ENCODE results near the gene TAB2. TPM values are rescaled to one million over a fixed set of nuclear protein-coding genes. Genes with fewer than 3 reads are reported as not detected.
A peak's percentile ranks its signal among the peaks of the same experiment; 100 is the strongest.

TAB2 gene
- polyA plus RNA-seq, 4 donors: 19.7 to 46.9 (median 21.9) TPM

DNA sequence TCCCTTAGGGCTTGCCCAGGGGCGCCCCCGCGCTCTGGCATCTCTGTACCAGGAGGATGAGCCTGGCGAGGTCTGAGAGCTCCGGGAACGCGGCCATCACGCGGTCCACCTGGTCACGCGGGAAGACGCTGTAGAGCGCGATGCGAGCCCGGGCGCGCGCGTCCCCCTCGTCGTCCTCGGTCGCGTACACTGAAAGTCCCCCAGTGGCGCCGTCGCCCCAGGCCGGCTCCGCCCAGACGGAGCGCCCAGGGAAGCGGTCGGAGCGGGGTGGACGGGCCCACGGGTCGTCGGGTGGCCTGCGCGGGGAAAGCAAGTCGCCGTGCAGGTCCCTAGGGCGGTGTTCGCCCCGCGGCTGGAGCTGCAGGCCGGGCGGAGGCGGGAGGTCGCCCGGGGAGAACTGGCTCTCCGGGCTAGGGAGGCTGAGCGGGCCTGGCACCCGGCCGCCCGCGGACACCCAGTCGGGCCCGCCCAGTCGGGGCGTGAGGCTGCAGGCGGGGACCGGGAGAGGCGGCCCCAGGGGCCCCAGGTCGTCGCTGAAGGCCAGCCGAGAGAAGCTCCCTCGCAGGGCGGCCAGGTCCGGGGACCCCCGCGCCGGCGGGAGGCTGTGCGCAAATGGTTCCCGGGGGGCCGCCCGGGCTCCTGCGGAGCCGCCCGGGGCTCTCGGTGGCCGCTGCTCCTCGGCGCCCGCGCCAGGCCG lies 133.3 kb downstream of the TAB2 start:
- DNase-seq (peak; percentile 45 to 81), FAIRE-seq (no peak)
- H3K27me3 ChIP-seq (ENCODE audit: control insufficient read depth in 3 of 3, insufficient read depth in 3 of 3, low read length in 3 of 3): peaks cover 0 to 7% (median 0%) of the 10 kb centered on the region in 3 donors
- H3K4me3 ChIP-seq (ENCODE audit: low read depth in 1 of 3, low read length in 3 of 3): peak overlapping the region; percentile 32 to 47 (median 43)
- H3K9me3 ChIP-seq (ENCODE audit: control insufficient read depth in 2 of 2, insufficient read depth in 1 of 2, low read depth in 1 of 2, low read length in 1 of 2): no peaks in the 10 kb centered on the region
- WGBS, 3 donors: 8 to 15% (median 14%) methylated on average over 65 to 89 of the region's 89 CpGs
- peaks cover 0 to 9% (median 0%) of the 10 kb centered on the region in 3 donors for H3K36me3 ChIP-seq (ENCODE audit: control insufficient read depth in 3 of 3, insufficient read depth in 2 of 3, low read depth in 1 of 3, low read length in 3 of 3)
- H3K27ac ChIP-seq (ENCODE audit: low read depth in 1 of 3, low read length in 2 of 3): peak overlapping the region in 1 of 3 donors; percentile 27
- peaks cover 13 to 26% (median 18%) of the 10 kb centered on the region in 3 donors for H3K4me1 ChIP-seq (ENCODE audit: control insufficient read depth in 3 of 3, insufficient read depth in 2 of 3, low read depth in 1 of 3, low read length in 2 of 3)

DNA sequence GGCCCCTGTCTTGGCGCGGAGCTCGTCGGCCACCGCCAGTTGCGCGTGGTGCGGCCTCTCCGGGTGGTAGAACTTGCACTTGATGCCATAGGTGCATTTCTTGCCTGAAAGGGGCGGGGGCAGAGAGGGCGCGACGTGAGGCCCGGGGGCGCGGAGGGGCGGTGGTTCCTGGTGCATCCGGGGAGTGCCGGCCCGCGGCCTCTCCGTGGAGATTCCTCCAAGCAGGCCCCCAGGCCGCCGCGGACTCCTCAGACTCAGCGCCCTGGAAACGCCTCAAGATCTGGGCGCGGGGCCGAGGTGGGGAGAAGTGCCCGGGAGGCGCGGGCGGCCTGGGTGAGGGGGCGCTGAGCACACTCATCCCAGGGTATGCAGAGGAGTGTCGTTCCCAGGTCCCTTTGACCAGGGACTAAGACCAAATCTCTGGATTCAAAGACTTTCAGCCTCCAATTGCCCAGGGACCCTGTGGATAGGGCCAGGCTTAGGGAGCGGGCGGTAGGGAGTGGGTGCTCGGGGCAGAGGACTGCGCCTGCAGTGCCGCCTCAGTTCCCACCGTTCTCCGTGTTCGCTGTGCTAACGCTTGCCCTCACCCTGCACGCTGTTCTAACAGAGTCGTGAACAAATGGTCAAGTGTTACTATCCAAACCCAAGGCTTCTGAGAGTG lies 134.0 kb downstream of the TAB2 start:
- Histone ChIP-seq H3K4me1 (ENCODE audit: control insufficient read depth in 3 of 3, insufficient read depth in 2 of 3, low read depth in 1 of 3, low read length in 2 of 3) (peaks cover 13 to 26% (median 18%) of the 10 kb centered on the region in 3 donors), H3K9me3 (ENCODE audit: control insufficient read depth in 2 of 2, insufficient read depth in 1 of 2, low read depth in 1 of 2, low read length in 1 of 2) (no peaks in the 10 kb centered on the region), H3K27me3 (ENCODE audit: control insufficient read depth in 3 of 3, insufficient read depth in 3 of 3, low read length in 3 of 3) (peaks cover 0 to 7% (median 0%) of the 10 kb centered on the region in 3 donors), H3K36me3 (ENCODE audit: control insufficient read depth in 3 of 3, insufficient read depth in 2 of 3, low read depth in 1 of 3, low read length in 3 of 3) (peaks cover 0 to 9% (median 0%) of the 10 kb centered on the region in 3 donors), H3K4me3 (ENCODE audit: low read depth in 1 of 3, low read length in 3 of 3) (peak overlapping the region; percentile 32 to 47 (median 43)), H3K27ac (ENCODE audit: low read depth in 1 of 3, low read length in 2 of 3) (peak overlapping the region; percentile 13 to 39 (median 26))
- WGBS, 3 donors: 28 to 43% (median 36%) methylated on average over 44 to 47 of the region's 47 CpGs
- FAIRE-seq (no peak), DNase-seq (peak; percentile 59 to 90)

DNA sequence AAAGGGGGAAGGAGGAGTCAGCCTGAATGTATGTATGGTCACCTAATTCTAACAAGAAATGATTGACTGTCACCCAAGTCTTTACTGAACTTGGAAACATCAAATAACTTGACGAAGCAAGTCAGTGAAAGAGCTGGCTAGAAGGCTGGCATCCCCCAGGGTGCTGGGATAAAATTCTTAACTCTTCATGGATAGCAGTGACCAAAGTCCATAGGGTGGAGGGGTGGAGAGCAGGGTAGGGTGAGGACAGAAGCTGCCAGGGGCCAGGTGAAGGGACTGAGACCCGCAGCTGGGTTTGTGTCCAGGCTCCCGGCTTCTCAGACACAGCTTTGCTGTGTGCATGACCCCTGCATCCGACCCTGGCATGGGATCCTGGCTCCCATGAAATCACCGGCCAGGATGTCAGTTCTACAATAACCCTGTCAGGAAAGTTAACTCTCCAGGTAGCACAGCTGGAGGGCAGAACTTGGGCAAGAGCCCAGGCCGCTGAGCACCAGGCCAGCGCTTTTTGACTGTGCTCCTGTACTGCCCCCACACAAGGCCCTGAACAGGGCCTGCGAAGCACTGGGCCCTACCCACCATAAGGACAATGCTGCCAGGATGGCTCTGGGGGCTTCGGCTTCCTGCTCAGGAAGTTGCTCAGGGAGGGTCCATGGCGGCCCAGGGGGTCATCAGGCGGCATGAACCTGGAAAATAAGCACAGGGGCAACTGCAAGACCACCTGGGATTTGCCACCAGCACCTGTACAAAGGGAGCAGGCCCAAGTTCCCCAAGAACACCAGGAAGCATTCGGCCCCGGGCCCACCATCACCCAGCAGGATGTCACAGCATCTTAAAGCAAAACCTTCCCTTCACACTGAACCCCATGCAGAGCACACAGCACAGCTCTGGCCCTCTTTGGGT lies 134.8 kb downstream of the TAB2 start:
- Histone ChIP-seq H3K4me3 (ENCODE audit: low read depth in 1 of 3, low read length in 3 of 3) (peak overlapping the region in 1 of 3 donors; percentile 47), H3K36me3 (ENCODE audit: control insufficient read depth in 3 of 3, insufficient read depth in 2 of 3, low read depth in 1 of 3, low read length in 3 of 3) (peaks cover 0 to 16% (median 2%) of the 10 kb centered on the region in 3 donors), H3K27ac (ENCODE audit: low read depth in 1 of 3, low read length in 2 of 3) (peak overlapping the region in 1 of 3 donors; percentile 13), H3K4me1 (ENCODE audit: control insufficient read depth in 3 of 3, insufficient read depth in 2 of 3, low read depth in 1 of 3, low read length in 2 of 3) (peaks cover 13 to 26% (median 18%) of the 10 kb centered on the region in 3 donors), H3K9me3 (ENCODE audit: control insufficient read depth in 2 of 2, insufficient read depth in 1 of 2, low read depth in 1 of 2, low read length in 1 of 2) (no peaks in the 10 kb centered on the region), H3K27me3 (ENCODE audit: control insufficient read depth in 3 of 3, insufficient read depth in 3 of 3, low read length in 3 of 3) (peaks cover 0 to 9% (median 0%) of the 10 kb centered on the region in 3 donors)
- WGBS, 3 donors: 63 to 85% (median 75%) methylated on average over 13 of the region's 13 CpGs
- DNase-seq (peak; percentile 59 to 68), FAIRE-seq (no peak)

DNA sequence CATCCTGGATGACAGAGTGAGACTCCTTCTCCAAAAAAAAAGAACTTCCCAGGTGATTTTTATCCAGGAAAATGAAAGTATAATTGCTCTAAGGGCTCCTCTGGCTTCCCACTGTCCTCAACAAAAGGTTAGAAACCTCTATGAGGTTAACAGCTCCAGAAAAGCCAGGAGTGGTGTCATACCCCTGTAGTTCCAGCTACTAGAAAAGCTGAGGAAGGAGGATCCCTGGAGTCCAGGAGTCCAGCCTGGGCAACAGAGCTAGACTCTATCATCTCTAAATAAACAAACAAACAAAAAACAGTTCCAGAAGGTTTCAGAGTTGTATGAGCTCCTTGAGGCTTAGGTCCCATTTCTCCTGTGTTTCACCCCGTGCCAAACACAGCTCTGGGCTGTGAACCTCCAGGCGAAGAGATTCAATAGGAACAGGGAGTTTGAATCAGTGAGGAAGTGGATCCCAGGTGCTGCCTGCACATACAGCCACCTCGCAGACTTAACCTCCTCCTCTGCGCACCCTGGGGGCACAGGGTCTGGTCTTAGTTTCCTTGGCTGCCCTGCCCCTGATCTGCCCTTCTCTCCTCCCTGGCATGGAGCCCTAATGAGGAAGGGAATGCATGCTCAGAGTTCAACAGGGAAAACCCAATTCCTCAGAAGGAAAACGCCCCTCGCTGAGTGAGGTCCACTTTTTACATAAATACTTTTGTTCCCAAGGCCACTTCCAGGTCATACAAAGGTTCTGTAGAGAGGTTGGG lies 136.3 kb downstream of the TAB2 start:
- no peak overlapping the region for H3K4me3 ChIP-seq (ENCODE audit: low read depth in 1 of 3, low read length in 3 of 3)
- H3K36me3 ChIP-seq (ENCODE audit: control insufficient read depth in 3 of 3, insufficient read depth in 2 of 3, low read depth in 1 of 3, low read length in 3 of 3): peaks cover 0 to 15% (median 2%) of the 10 kb centered on the region in 3 donors
- DNase-seq: peak in 1 of 2 donors; percentile 43
- WGBS, 3 donors: 46 to 60% (median 48%) methylated on average over 6 of the region's 6 CpGs
- H3K27me3 ChIP-seq (ENCODE audit: control insufficient read depth in 3 of 3, insufficient read depth in 3 of 3, low read length in 3 of 3): peaks cover 0 to 9% (median 0%) of the 10 kb centered on the region in 3 donors
- no peak for FAIRE-seq
- H3K27ac ChIP-seq (ENCODE audit: low read depth in 1 of 3, low read length in 2 of 3): peak overlapping the region in 2 of 3 donors; percentile 36 to 64
- no peaks in the 10 kb centered on the region for H3K9me3 ChIP-seq (ENCODE audit: control insufficient read depth in 2 of 2, insufficient read depth in 1 of 2, low read depth in 1 of 2, low read length in 1 of 2)
- H3K4me1 ChIP-seq (ENCODE audit: control insufficient read depth in 3 of 3, insufficient read depth in 2 of 3, low read depth in 1 of 3, low read length in 2 of 3): peaks cover 13 to 26% (median 18%) of the 10 kb centered on the region in 3 donors

DNA sequence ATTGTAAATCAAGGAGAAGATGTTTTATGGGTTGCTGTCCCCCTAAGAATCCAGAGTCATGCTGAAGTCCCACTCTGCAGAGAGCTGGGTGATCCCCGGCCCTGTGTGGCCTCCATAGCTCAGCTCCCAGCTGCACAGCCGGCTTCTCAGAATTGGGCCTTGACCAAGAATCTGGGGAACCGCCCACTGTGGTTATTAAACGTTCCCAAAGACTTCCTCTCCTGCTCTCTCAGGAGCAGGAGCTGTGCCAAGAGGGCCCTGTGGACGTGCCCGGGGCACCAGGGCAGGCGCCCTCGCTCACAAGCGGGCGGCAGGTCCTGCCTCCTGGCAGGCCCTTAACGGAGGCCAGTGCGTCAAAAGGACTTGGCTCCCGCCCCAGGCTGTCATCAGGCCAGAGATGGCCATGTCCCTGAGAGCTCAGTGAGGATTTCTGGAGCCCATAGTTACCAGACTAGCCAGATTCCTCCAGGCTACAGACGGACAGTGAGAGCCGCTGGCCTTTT lies 136.9 kb downstream of the TAB2 start:
- Histone ChIP-seq H3K4me3 (ENCODE audit: low read depth in 1 of 3, low read length in 3 of 3) (no peak overlapping the region), H3K27ac (ENCODE audit: low read depth in 1 of 3, low read length in 2 of 3) (peak overlapping the region; percentile 6 to 64 (median 16)), H3K27me3 (ENCODE audit: control insufficient read depth in 3 of 3, insufficient read depth in 3 of 3, low read length in 3 of 3) (peaks cover 0 to 9% (median 0%) of the 10 kb centered on the region in 3 donors), H3K9me3 (ENCODE audit: control insufficient read depth in 2 of 2, insufficient read depth in 1 of 2, low read depth in 1 of 2, low read length in 1 of 2) (no peaks in the 10 kb centered on the region), H3K4me1 (ENCODE audit: control insufficient read depth in 3 of 3, insufficient read depth in 2 of 3, low read depth in 1 of 3, low read length in 2 of 3) (peaks cover 13 to 26% (median 18%) of the 10 kb centered on the region in 3 donors), H3K36me3 (ENCODE audit: control insufficient read depth in 3 of 3, insufficient read depth in 2 of 3, low read depth in 1 of 3, low read length in 3 of 3) (peaks cover 0 to 14% (median 4%) of the 10 kb centered on the region in 3 donors)
- FAIRE-seq (no peak), DNase-seq (peak; percentile 45 to 88)
- WGBS, 3 donors: 14 to 24% (median 21%) methylated on average over 15 of the region's 15 CpGs

DNA sequence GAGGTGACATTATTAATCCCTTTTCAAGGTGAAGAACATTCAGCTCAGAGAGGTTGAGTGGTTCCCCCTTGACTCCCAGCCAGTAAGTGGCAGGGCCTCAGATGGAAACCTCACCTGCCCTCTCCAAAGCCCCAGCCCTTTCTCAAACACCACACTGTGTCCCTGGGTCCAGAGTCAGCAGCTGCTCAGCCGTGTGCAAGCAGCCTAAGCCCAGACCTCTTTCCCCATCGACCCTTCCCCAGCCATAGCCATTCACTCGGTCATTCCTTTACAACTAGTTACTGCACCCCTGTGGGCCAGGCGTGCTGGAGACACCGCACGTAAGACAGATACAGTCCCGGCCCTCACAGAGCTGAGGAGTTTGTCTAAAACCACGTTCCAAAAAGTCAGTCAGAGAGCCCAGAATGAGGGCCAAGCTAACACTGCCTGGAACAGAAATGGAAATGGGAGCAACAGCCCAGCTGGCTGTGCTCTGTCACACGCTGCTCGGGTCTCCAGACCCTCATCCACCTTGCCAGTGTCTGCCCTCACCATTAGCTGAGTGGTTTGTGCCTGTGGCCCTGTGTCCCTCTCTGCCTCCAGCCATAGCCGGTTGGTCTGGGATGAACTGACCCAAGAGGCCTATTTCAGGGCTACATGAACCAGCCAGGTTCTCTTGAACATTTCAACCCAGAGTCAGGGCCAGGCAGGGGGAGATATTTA lies 137.7 kb downstream of the TAB2 start:
- H3K36me3 ChIP-seq (ENCODE audit: control insufficient read depth in 3 of 3, insufficient read depth in 2 of 3, low read depth in 1 of 3, low read length in 3 of 3): peaks cover 0 to 16% (median 4%) of the 10 kb centered on the region in 3 donors
- H3K9me3 ChIP-seq (ENCODE audit: control insufficient read depth in 2 of 2, insufficient read depth in 1 of 2, low read depth in 1 of 2, low read length in 1 of 2): no peaks in the 10 kb centered on the region
- FAIRE-seq (no peak), DNase-seq (peak in 1 of 2 donors; percentile 14)
- peaks cover 0 to 6% (median 0%) of the 10 kb centered on the region in 3 donors for H3K27me3 ChIP-seq (ENCODE audit: control insufficient read depth in 3 of 3, insufficient read depth in 3 of 3, low read length in 3 of 3)
- H3K4me3 ChIP-seq (ENCODE audit: low read depth in 1 of 3, low read length in 3 of 3): no peak overlapping the region
- H3K4me1 ChIP-seq (ENCODE audit: control insufficient read depth in 3 of 3, insufficient read depth in 2 of 3, low read depth in 1 of 3, low read length in 2 of 3): peaks cover 13 to 22% (median 18%) of the 10 kb centered on the region in 3 donors
- WGBS, 3 donors: 73 to 83% (median 77%) methylated on average over 11 of the region's 11 CpGs
- peak overlapping the region in 2 of 3 donors; percentile 16 to 64 for H3K27ac ChIP-seq (ENCODE audit: low read depth in 1 of 3, low read length in 2 of 3)
